SK-N-SH treated with all-trans-retinoic acid at 6 μM for 48 hours (cell line): Measurements from ENCODE around the gene FASN.

Experiments
- ATAC-seq: fragments of 200-7000 bp; cut with Tn5 transposase; 3 replicates; pipeline ENCODE4 v1.9.1; 2020; ENCODE audit warnings: mild to moderate bottlenecking, moderate library complexity
- ARNTL ChIP-seq: fragments of 450-650 bp; formaldehyde crosslinking; IDR thresholded peaks from 2 replicates; pipeline ENCODE4 v1.5.0; 2020; ENCODE audit warnings: low read depth, mild to moderate bottlenecking, moderate library complexity, borderline replicate concordance
- ESRRG ChIP-seq: fragments of 250-450 bp; sonication (Bioruptor Pico); IDR thresholded peaks from 2 replicates; pipeline ENCODE4 v1.6.1; 2021; ENCODE audit warnings: mild to moderate bottlenecking
- GLIS3 ChIP-seq: fragments of 250-450 bp; sonication (Bioruptor Pico); IDR thresholded peaks from 2 replicates; pipeline ENCODE4 v1.5.0; 2020; ENCODE audit warnings: mild to moderate bottlenecking, moderate library complexity
- ISL1 ChIP-seq: fragments of 250-450 bp; sonication (Bioruptor Pico); IDR thresholded peaks from 2 replicates; pipeline ENCODE4 v2.1.2; 2022; ENCODE audit warnings: mild to moderate bottlenecking, moderate library complexity
- OSR1 ChIP-seq: fragments of 250-450 bp; sonication (Bioruptor Pico); IDR thresholded peaks from 2 replicates; pipeline ENCODE4 v1.8.0; 2022; ENCODE audit warnings: moderate library complexity, mild to moderate bottlenecking, inconsistent platforms
- PPARA ChIP-seq: fragments of 250-450 bp; sonication (Bioruptor Pico); IDR thresholded peaks from 2 replicates; pipeline ENCODE4 v1.5.0; 2020; ENCODE audit warnings: mild to moderate bottlenecking, borderline replicate concordance
- RARB ChIP-seq: fragments of 250-450 bp; sonication (Bioruptor Pico); IDR thresholded peaks from 2 replicates; pipeline ENCODE4 v1.8.0; 2021; ENCODE audit warnings: mild to moderate bottlenecking, moderate library complexity
- TOX ChIP-seq: fragments of 250-450 bp; sonication (Bioruptor Pico); IDR thresholded peaks from 2 replicates; pipeline ENCODE4 v1.8.0; 2021; ENCODE audit warnings: mild to moderate bottlenecking, moderate library complexity, borderline replicate concordance
- ZC3H10 ChIP-seq: fragments of 250-450 bp; sonication (Bioruptor Pico); IDR thresholded peaks from 2 replicates; pipeline ENCODE4 v1.5.1; 2021; ENCODE audit warnings: mild to moderate bottlenecking, moderate library complexity
- ZFP3 ChIP-seq: fragments of 250-450 bp; sonication (Bioruptor Pico); IDR thresholded peaks from 2 replicates; pipeline ENCODE4 v1.5.0; 2020; ENCODE audit warnings: mild to moderate bottlenecking, moderate library complexity
- ZFP30 ChIP-seq: fragments of 450-650 bp; formaldehyde crosslinking; IDR thresholded peaks from 2 replicates; pipeline ENCODE4 v1.5.0; 2022; ENCODE audit warnings: mild to moderate bottlenecking, moderate library complexity
- ZNF565 ChIP-seq: fragments of 450-650 bp; formaldehyde crosslinking; conservative IDR thresholded peaks from 2 replicates; pipeline ENCODE4 v1.5.0; 2020; ENCODE audit warnings: low read depth, mild to moderate bottlenecking, moderate library complexity
- ZNF70 ChIP-seq: fragments of 450-650 bp; formaldehyde crosslinking; IDR thresholded peaks from 2 replicates; pipeline ENCODE4 v1.5.0; 2020; ENCODE audit warnings: mild to moderate bottlenecking, moderate library complexity
- ZNF8 ChIP-seq: fragments of 450-650 bp; formaldehyde crosslinking; IDR thresholded peaks from 2 replicates; pipeline ENCODE4 v1.5.0; 2020; ENCODE audit warnings: mild to moderate bottlenecking, moderate library complexity
- TF ChIP-seq, protein P1 (sequence below): fragments of 250-450 bp; sonication (Bioruptor Pico); IDR thresholded peaks from 2 replicates; pipeline ENCODE4 v1.8.0; 2020; ENCODE audit warnings: mild to moderate bottlenecking, moderate library complexity, borderline replicate concordance
- TF ChIP-seq, protein P2 (sequence below): fragments of 250-450 bp; sonication (Bioruptor Pico); IDR thresholded peaks from 2 replicates; pipeline ENCODE4 v1.5.0; 2020; ENCODE audit warnings: mild to moderate bottlenecking, moderate library complexity
- TF ChIP-seq, protein P3 (sequence below): fragments of 250-450 bp; sonication (Bioruptor Pico); IDR thresholded peaks from 2 replicates; pipeline ENCODE4 v1.8.0; 2021; ENCODE audit warnings: low read depth, mild to moderate bottlenecking, moderate library complexity, borderline replicate concordance
- TF ChIP-seq, protein P4 (sequence below): fragments of 250-450 bp; sonication (Bioruptor Pico); IDR thresholded peaks from 2 replicates; pipeline ENCODE4 v1.5.1; 2021; ENCODE audit warnings: mild to moderate bottlenecking, moderate library complexity

Gene FASN

DNA sequence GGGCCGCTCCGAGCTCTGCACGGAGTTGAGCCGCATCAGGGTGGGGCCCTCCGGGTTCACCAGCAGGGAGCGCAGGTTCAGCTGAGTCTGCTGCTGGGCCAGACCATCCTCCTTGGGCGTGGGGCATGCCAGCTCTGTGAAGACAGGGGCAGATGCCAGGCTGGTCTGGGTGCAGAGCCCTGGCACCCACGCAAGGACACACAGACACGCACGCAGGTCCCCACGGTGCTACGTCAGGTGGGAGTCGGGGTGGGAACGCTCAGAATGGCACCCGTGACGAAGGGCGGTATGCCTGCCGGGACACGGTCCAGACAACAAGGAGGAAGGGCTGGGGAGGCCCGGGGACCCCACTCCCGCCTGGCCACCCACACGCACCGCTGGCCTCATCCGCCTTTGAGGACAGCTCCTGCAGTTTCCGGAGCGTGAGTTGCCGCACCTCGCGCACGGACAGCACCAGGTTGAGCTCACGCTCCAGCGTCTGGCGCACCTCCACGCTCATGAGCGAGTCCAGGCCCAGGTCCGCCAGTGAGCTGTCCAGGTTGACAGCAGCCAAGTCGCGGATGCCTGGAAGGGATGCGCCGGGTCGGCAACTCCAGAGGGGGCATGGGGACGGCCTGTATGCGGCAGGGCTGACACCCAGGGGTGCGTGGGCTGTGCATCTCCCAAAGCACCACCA, 17.1 kb downstream of the FASN start:
- no peak for TF ChIP-seq ISL1 (CRISPR knock-in tag)
- no peak for TF ChIP-seq RARB (CRISPR knock-in tag)
- no peak for TF ChIP-seq PPARA (CRISPR knock-in tag)
- no peak for TF ChIP-seq ARNTL (CRISPR knock-in tag)
- no peak for TF ChIP-seq TOX (CRISPR knock-in tag)
- no peak for TF ChIP-seq ZC3H10 (CRISPR knock-in tag)
- TF ChIP-seq, protein P1, sequence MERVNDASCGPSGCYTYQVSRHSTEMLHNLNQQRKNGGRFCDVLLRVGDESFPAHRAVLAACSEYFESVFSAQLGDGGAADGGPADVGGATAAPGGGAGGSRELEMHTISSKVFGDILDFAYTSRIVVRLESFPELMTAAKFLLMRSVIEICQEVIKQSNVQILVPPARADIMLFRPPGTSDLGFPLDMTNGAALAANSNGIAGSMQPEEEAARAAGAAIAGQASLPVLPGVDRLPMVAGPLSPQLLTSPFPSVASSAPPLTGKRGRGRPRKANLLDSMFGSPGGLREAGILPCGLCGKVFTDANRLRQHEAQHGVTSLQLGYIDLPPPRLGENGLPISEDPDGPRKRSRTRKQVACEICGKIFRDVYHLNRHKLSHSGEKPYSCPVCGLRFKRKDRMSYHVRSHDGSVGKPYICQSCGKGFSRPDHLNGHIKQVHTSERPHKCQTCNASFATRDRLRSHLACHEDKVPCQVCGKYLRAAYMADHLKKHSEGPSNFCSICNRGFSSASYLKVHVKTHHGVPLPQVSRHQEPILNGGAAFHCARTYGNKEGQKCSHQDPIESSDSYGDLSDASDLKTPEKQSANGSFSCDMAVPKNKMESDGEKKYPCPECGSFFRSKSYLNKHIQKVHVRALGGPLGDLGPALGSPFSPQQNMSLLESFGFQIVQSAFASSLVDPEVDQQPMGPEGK (CRISPR knock-in tag), result no peak
- TF ChIP-seq, protein P2, sequence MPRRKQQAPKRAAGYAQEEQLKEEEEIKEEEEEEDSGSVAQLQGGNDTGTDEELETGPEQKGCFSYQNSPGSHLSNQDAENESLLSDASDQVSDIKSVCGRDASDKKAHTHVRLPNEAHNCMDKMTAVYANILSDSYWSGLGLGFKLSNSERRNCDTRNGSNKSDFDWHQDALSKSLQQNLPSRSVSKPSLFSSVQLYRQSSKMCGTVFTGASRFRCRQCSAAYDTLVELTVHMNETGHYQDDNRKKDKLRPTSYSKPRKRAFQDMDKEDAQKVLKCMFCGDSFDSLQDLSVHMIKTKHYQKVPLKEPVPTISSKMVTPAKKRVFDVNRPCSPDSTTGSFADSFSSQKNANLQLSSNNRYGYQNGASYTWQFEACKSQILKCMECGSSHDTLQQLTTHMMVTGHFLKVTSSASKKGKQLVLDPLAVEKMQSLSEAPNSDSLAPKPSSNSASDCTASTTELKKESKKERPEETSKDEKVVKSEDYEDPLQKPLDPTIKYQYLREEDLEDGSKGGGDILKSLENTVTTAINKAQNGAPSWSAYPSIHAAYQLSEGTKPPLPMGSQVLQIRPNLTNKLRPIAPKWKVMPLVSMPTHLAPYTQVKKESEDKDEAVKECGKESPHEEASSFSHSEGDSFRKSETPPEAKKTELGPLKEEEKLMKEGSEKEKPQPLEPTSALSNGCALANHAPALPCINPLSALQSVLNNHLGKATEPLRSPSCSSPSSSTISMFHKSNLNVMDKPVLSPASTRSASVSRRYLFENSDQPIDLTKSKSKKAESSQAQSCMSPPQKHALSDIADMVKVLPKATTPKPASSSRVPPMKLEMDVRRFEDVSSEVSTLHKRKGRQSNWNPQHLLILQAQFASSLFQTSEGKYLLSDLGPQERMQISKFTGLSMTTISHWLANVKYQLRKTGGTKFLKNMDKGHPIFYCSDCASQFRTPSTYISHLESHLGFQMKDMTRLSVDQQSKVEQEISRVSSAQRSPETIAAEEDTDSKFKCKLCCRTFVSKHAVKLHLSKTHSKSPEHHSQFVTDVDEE (CRISPR knock-in tag), result no peak
- TF ChIP-seq ZFP30, result no peak
- no peak for TF ChIP-seq ESRRG
- TF ChIP-seq ZNF8, result no peak
- no peak for ATAC-seq

DNA sequence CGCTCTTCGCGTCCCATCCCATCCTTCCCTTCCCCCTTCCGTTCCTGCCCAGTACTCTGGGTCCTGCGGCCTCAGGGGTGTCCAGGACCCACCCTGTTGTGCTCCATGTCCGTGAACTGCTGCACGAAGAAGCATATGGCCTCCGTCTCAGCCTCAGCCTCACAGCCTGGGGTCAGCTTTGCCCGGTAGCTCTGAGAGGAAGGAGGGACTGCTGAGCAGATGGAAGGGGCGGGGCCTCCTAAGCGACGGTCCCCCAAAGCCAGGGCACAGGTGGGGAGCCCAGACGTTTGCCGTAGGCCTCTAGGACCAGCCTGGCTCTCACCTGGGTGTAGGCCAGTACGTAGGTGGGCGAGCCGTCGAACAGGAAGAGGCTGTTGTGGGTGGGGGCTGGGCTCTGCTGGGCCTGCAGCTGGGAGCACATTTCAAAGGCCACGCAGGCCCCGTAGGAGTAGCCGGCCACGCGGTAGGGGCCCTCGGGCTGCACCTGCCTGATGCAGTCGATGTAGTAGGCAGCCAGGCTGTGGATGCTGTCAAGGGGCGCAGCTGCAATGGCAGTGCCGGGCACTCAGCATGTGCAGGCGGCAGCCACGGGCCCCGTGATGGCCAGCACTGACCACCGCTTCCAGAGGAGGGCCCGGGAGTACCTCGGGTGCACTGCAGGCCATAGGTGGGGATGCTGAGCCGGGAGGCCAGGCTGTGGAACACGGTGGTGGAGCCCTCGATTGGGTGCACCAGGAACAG, 17.8 kb downstream of the FASN start:
- TF ChIP-seq, protein P1 (CRISPR knock-in tag), result no peak
- TF ChIP-seq GLIS3 (CRISPR knock-in tag) (no peak), ZFP3 (CRISPR knock-in tag) (no peak), ZNF8 (no peak), OSR1 (CRISPR knock-in tag) (no peak), TOX (CRISPR knock-in tag) (no peak), ZNF70 (CRISPR knock-in tag) (no peak), ZNF565 (no peak)
- TF ChIP-seq, protein P3, sequence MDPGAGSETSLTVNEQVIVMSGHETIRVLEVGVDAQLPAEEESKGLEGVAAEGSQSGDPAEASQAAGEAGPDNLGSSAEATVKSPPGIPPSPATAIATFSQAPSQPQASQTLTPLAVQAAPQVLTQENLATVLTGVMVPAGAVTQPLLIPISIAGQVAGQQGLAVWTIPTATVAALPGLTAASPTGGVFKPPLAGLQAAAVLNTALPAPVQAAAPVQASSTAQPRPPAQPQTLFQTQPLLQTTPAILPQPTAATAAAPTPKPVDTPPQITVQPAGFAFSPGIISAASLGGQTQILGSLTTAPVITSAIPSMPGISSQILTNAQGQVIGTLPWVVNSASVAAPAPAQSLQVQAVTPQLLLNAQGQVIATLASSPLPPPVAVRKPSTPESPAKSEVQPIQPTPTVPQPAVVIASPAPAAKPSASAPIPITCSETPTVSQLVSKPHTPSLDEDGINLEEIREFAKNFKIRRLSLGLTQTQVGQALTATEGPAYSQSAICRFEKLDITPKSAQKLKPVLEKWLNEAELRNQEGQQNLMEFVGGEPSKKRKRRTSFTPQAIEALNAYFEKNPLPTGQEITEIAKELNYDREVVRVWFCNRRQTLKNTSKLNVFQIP (CRISPR knock-in tag), result no peak
- TF ChIP-seq, protein P4, sequence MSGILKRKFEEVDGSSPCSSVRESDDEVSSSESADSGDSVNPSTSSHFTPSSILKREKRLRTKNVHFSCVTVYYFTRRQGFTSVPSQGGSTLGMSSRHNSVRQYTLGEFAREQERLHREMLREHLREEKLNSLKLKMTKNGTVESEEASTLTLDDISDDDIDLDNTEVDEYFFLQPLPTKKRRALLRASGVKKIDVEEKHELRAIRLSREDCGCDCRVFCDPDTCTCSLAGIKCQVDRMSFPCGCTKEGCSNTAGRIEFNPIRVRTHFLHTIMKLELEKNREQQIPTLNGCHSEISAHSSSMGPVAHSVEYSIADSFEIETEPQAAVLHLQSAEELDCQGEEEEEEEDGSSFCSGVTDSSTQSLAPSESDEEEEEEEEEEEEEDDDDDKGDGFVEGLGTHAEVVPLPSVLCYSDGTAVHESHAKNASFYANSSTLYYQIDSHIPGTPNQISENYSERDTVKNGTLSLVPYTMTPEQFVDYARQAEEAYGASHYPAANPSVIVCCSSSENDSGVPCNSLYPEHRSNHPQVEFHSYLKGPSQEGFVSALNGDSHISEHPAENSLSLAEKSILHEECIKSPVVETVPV (CRISPR knock-in tag), result no peak
- TF ChIP-seq, protein P2 (CRISPR knock-in tag), result no peak
- no peak for ATAC-seq
